Kidney epithelial cell (primary cell): ENCODE measurements around the gene PKNOX2. TPM values are rescaled to one million over a fixed set of nuclear protein-coding genes. Genes with fewer than 3 reads are reported as not detected.

ENCODE experiments used
- DNase-seq: peaks from one replicate; pipeline ENCODE4 v3.0.0-alpha.2; 2010; ENCODE audit warnings: low read depth
- H3K27me3 ChIP-seq: 2 replicates; pipeline ENCODE4 v1.6.0; 2011; ENCODE audit warnings: low read length; ENCODE audit not compliant: control insufficient read depth, insufficient read depth
- H3K36me3 ChIP-seq: 2 replicates; pipeline ENCODE4 v1.5.1; 2011; ENCODE audit warnings: low read length; ENCODE audit not compliant: control insufficient read depth, insufficient read depth
- H3K4me3 ChIP-seq: 2 replicates; pipeline ENCODE4 v1.5.1; 2011; ENCODE audit warnings: low read depth, mild to moderate bottlenecking, control low read depth, low read length
- CTCF ChIP-seq: IDR thresholded peaks from 2 replicates; pipeline ENCODE4 v1.5.1; 2011; ENCODE audit warnings: mild to moderate bottlenecking, moderate library complexity, low read length, control low read depth, inconsistent platforms; ENCODE audit not compliant: insufficient read depth, poor library complexity, severe bottlenecking
- total RNA-seq: library from RNA; depleted of rRNA; stranded (reverse); fragments of >200 nt; gene quantifications from 2 replicates; pipeline ENCODE4 v1.2.3, GENCODE V29; 2015

PKNOX2 gene
- total RNA-seq, 1 donor from 2014 or later, result 0.42 TPM

GRCh38 chr11:125431481-125431880, 266.9 kb downstream of the PKNOX2 start:
- H3K4me3 ChIP-seq, result no peak overlapping the region
- H3K36me3 ChIP-seq, result no peaks in the 10 kb centered on the region
- no peak for DNase-seq
- TF ChIP-seq CTCF, result no peak
- peaks cover 4% of the 10 kb centered on the region for H3K27me3 ChIP-seq

- no peaks in the 10 kb centered on the region for H3K36me3 ChIP-seq
- H3K27me3 ChIP-seq, result peaks cover 4% of the 10 kb centered on the region
- DNase-seq, result no peak
- peak; percentile 74 for TF ChIP-seq CTCF
- H3K4me3 ChIP-seq, result no peak overlapping the region
These were observed 269.0 kb downstream of the PKNOX2 start for GRCh38 chr11:125433454-125434121.

- TF ChIP-seq CTCF, result no peak
- Histone ChIP-seq H3K4me3 (no peak overlapping the region), H3K36me3 (no peaks in the 10 kb centered on the region), H3K27me3 (peaks cover 4% of the 10 kb centered on the region)
- no peak for DNase-seq
These were observed 271.1 kb downstream of the PKNOX2 start for GRCh38 chr11:125435461-125436238.

GRCh38 chr11:125441648-125442410, 277.3 kb downstream of the PKNOX2 start:
- DNase-seq, result no peak
- H3K36me3 ChIP-seq, result no peaks in the 10 kb centered on the region
- H3K4me3 ChIP-seq, result no peak overlapping the region
- no peaks in the 10 kb centered on the region for H3K27me3 ChIP-seq
- no peak for TF ChIP-seq CTCF

GRCh38 chr11:125442946-125443345, 278.4 kb downstream of the PKNOX2 start:
- Histone ChIP-seq H3K27me3 (no peaks in the 10 kb centered on the region), H3K4me3 (no peak overlapping the region), H3K36me3 (no peaks in the 10 kb centered on the region)
- DNase-seq, result no peak
- TF ChIP-seq CTCF, result no peak
